GM13977 (cell line): ENCODE results near the gene XPNPEP1.

Source experiments
- DNase-seq: peaks from one replicate; pipeline ENCODE4 v3.0.0; 2012; ENCODE audit warnings: low spot score
- CTCF ChIP-seq: IDR thresholded peaks from 2 replicates; pipeline ENCODE4 v1.5.1; 2012; ENCODE audit warnings: mild to moderate bottlenecking, control low read depth; ENCODE audit not compliant: insufficient read depth; ENCODE audit errors: extremely low read depth, missing control alignments
- in situ Hi-C: fragments of 300-500 bp; cut with MboI; formaldehyde crosslinking; loops from one replicate; pipeline ENCODE4 v1.12.0; 2022; ENCODE audit warnings: low sequenced_read_pairs, low pct_unique_long_range_greater_than_20kb, mixed read lengths, inconsistent platforms; ENCODE audit not compliant: unreplicated experiment

Gene XPNPEP1

GRCh38 chr10:109902992-109903947, 20.0 kb downstream of the XPNPEP1 start:
- DNase-seq, result no peak
- in situ Hi-C loops, result no loop called here
- no peak for TF ChIP-seq CTCF

- in situ Hi-C loops, result loop anchor here (10.0 kb wide), 1 partner anchor 85 kb away; no protein-coding TSS in a partner anchor
- no peak for DNase-seq
- no peak for TF ChIP-seq CTCF
Observed at GRCh38 chr10:109899356-109900331, 23.7 kb downstream of the XPNPEP1 start.

- in situ Hi-C loops, result loop anchor here (10.0 kb wide), 1 partner anchor 86 kb away; no protein-coding TSS in a partner anchor
Observed at GRCh38 chr10:109898666-109899355, 24.5 kb downstream of the XPNPEP1 start.

GRCh38 chr10:109898007-109898406, 25.3 kb downstream of the XPNPEP1 start:
- no peak for DNase-seq
- no peak for TF ChIP-seq CTCF
- in situ Hi-C loops, result loop anchor here (10.0 kb wide), 1 partner anchor 87 kb away; no protein-coding TSS in a partner anchor

More at GRCh38 chr10:109898666-109899355, 24.5 kb downstream of the XPNPEP1 start:
- no peak for TF ChIP-seq CTCF
- no peak for DNase-seq

GRCh38 chr10:109895848-109896247, 27.5 kb downstream of the XPNPEP1 start:
- in situ Hi-C loops, result loop anchor here (10.0 kb wide), 1 partner anchor 89 kb away; no protein-coding TSS in a partner anchor
- no peak for DNase-seq
- no peak for TF ChIP-seq CTCF
